ENCODE results near the gene CYP2J2.

- peak in 1 of 4 donors; percentile 10 for TF ChIP-seq POLR2A (IDR thresholded peaks at IDR 0.05)
- TF ChIP-seq CTCF (IDR thresholded peaks at IDR 0.05): no peak
Measured at GRCh38 chr1:59926381-59927123, at the start of gene CYP2J2.
